ENCODE results near the gene YY1AP1.
"Not testable (repeated sequence)": the region's sequence is repeated elsewhere in the genome, so short reads cannot be mapped to it uniquely, and the experiment has no call there.

The YY1AP1 gene

DNA sequence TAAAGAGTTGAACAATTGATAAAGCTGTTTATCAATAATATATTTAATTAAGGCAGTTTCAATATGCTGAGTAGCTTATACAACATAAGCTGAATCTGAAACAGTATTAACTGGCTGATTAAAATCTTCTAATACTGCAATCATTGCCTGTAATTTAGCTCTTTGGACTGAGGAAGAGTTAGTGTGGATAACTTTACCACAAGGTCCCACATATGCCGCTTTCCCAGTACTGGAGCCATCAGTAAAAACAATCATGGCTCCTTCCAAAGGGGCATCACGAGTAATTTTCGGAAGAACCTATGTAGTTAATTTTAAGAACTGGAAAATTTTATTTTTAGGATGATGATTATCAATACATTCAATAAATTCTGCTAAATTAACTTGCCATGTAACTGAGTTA, 7.0 kb upstream of the YY1AP1 start:
- no peak overlapping the region for H3K4me3 ChIP-seq (ENCODE audit: low read depth, low read length)
- DNase-seq (ENCODE audit: low read depth): no peak
- TF ChIP-seq, protein P1, sequence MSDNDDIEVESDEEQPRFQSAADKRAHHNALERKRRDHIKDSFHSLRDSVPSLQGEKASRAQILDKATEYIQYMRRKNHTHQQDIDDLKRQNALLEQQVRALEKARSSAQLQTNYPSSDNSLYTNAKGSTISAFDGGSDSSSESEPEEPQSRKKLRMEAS (IDR thresholded peaks at IDR 0.05; ENCODE audit: low read depth, low read length): no peak
- TF ChIP-seq, protein P2, sequence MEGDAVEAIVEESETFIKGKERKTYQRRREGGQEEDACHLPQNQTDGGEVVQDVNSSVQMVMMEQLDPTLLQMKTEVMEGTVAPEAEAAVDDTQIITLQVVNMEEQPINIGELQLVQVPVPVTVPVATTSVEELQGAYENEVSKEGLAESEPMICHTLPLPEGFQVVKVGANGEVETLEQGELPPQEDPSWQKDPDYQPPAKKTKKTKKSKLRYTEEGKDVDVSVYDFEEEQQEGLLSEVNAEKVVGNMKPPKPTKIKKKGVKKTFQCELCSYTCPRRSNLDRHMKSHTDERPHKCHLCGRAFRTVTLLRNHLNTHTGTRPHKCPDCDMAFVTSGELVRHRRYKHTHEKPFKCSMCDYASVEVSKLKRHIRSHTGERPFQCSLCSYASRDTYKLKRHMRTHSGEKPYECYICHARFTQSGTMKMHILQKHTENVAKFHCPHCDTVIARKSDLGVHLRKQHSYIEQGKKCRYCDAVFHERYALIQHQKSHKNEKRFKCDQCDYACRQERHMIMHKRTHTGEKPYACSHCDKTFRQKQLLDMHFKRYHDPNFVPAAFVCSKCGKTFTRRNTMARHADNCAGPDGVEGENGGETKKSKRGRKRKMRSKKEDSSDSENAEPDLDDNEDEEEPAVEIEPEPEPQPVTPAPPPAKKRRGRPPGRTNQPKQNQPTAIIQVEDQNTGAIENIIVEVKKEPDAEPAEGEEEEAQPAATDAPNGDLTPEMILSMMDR (IDR thresholded peaks at IDR 0.05; ENCODE audit: low read depth, low read length): no peak
- no peak for TF ChIP-seq POLR2A (IDR thresholded peaks at IDR 0.05; ENCODE audit: extremely low read depth, insufficient read length)
- no peak for TF ChIP-seq MYC (IDR thresholded peaks at IDR 0.05; ENCODE audit: low read depth, low read length)

DNA sequence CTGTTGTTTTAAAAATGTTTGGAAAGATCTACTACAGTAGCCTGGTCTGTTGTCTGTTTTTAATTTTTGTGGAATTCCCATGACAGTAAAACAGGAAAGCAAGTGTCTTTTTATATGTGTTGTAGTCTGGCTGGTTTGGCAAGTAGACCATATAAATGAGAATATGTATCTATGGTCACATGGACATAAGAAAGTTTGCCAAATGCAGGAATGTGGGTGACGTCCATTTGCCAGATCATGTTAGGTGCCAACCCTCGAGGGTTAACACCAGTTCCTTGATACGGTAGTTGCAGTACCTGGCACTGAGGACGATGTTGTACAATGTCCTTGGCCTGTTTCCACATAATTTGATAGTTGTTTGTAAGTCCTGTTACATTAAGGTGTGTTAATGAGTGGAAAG, 6.5 kb upstream of the YY1AP1 start:
- H3K4me3 ChIP-seq (ENCODE audit: low read depth, low read length): no peak overlapping the region
- TF ChIP-seq, protein P1 (IDR thresholded peaks at IDR 0.05; ENCODE audit: low read depth, low read length): no peak
- TF ChIP-seq POLR2A (IDR thresholded peaks at IDR 0.05; ENCODE audit: extremely low read depth, insufficient read length): no peak
- TF ChIP-seq, protein P2 (IDR thresholded peaks at IDR 0.05; ENCODE audit: low read depth, low read length): no peak
- no peak for TF ChIP-seq MYC (IDR thresholded peaks at IDR 0.05; ENCODE audit: low read depth, low read length)
- DNase-seq (ENCODE audit: low read depth): no peak

DNA sequence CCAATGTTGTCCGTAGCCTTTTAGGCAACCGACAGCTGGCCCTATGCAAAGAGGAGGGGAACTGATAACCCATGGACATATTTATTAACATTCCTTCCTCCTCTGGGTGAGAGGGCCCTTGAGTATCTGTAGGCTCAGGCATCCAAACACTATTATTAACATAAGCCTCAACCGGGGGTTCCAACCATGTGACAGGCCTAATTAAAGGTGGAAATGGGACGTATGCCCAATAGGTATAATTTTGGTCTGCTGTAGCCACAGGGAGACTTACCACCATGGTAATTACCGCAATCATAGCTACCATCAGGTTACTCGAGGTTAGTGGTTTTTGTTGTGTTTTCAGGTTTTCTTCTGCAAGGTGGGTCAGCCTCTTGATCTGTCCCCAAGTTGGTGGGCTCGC, 5.6 kb upstream of the YY1AP1 start:
- H3K4me3 ChIP-seq (ENCODE audit: low read depth, low read length): no peak overlapping the region
- DNase-seq (ENCODE audit: low read depth): no peak
- TF ChIP-seq, protein P2 (IDR thresholded peaks at IDR 0.05; ENCODE audit: low read depth, low read length): no peak

DNA sequence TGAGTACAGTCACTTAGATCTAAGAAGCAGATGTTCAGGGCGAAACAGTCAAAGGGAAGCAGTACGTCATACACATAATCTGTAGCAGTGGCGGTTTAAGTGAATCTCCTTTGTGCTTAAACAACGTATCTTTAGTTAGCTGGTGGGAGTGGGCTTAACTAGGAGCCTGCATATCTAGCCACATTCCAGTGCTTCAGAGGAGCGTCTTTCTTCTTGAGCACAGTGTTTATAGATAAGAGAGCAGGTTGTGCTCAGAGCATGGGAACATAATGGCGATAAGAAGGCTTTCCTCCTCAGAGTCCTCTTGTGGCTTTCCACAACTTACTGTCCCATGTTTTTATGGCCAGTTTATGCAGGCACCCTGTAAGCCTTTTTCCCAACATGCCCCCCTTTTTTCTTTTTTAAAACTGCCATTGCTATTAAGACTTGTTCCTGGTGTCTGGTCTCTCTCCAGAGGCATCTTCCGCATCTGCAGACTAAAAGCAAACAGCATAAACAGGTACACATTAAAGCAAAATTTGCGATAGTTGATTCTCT, 3.5 kb upstream of the YY1AP1 start:
- no peak for DNase-seq (ENCODE audit: low read depth)
- TF ChIP-seq, protein P2 (IDR thresholded peaks at IDR 0.05; ENCODE audit: low read depth, low read length): no peak
- TF ChIP-seq POLR2A (IDR thresholded peaks at IDR 0.05; ENCODE audit: extremely low read depth, insufficient read length) (no peak), MYC (IDR thresholded peaks at IDR 0.05; ENCODE audit: low read depth, low read length) (no peak)
- TF ChIP-seq, protein P1 (IDR thresholded peaks at IDR 0.05; ENCODE audit: low read depth, low read length): no peak
- H3K4me3 ChIP-seq (ENCODE audit: low read depth, low read length): no peak overlapping the region

DNA sequence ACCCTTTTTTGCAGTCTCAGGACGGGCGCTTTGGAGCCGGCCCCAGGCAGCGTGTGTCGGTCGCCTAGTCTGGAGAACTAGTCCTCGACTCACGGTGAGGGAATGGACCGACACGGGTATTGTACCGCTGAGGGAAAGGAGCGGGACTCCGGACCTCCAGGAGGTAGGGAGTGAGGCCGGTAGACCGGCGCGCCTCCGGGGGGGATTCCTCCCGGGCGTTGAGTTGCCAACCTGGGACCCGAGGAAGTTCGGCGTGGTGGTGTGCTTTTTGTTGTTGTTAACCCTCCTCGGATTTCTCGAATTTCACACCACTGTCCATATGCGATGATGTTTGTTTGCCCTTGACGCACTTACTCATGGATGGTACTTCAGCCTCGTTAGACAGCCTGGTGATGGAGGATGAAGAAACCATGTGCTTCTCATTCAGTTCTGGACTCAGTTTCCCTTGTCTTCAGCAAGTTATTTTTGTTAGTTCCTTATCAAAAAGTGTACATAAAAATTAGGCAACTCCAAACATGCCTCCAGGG, 570 bp upstream of the YY1AP1 start, which contains the start of gene DAP3:
Gene DAP3, plus strand, starts transcription at position 11 of the 527 bp plus-strand sequence. CDS start 20,689 bp downstream, outside the sequence.
- TF ChIP-seq POLR2A (IDR thresholded peaks at IDR 0.05; ENCODE audit: extremely low read depth, insufficient read length): peak; percentile 65
- TF ChIP-seq, protein P1 (IDR thresholded peaks at IDR 0.05; ENCODE audit: low read depth, low read length): peak; percentile 70
- peak within 1 kb of the TSS; percentile 91 for H3K4me3 ChIP-seq (ENCODE audit: low read depth, low read length)
- DNase-seq (ENCODE audit: low read depth): not testable (repeated sequence)

DNA sequence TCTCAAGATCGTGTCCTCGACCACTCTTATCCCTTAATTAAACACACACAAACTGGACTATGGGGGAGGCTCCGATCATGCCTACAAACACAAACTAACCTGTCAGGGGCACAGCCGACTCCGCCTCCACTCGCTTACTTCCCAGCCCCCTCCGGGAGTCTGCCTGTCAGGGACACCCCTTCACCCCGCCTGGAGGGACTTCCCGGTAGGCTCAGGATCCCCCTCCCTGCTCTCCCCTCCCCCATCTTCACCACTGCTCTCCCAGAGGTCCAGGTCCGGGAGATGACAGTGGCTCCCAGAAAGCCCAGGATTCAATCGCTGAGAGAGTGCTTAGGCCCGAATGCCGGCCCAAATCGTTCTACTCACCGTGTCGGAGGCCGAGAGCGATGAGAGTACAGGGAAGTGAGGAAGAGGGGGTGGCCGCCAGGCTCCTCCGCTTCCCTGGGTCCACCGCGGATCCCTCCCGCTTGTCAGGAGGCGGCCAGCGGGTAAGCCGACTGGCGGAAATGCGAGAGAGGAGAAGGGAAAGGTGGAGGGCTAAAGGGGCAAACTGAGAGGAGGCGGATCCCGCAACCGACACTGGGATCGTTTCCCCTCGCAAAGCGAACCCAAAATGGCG, 760 bp downstream of the YY1AP1 start:
- DNase-seq (ENCODE audit: low read depth): not testable (repeated sequence)
- peak overlapping the region; percentile 91 for H3K4me3 ChIP-seq (ENCODE audit: low read depth, low read length)

DNA sequence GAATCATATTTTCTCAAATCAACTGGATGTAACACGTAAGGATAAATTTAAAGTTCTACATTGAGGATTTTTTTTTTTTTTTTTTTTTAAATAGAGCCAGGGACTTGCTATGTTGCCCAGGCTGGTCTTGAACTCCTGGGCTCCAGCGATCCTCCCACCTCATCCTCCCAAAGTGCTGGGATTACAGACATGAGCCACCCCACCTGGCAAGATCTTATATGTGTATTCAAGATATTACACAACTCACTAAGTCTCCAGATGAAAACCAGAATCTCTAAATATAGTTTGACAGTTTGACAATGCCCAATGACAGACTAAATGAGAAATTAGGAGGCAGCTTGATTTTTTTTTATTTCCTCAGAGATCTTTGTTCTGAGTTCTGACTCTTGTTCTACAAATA, 6.8 kb downstream of the YY1AP1 start:
- no peak for DNase-seq (ENCODE audit: low read depth)
- TF ChIP-seq, protein P1 (IDR thresholded peaks at IDR 0.05; ENCODE audit: low read depth, low read length): no peak
- TF ChIP-seq POLR2A (IDR thresholded peaks at IDR 0.05; ENCODE audit: extremely low read depth, insufficient read length) (no peak), MYC (IDR thresholded peaks at IDR 0.05; ENCODE audit: low read depth, low read length) (no peak)
- TF ChIP-seq, protein P2 (IDR thresholded peaks at IDR 0.05; ENCODE audit: low read depth, low read length): no peak
- H3K4me3 ChIP-seq (ENCODE audit: low read depth, low read length): no peak overlapping the region
